A172 (cell line): ENCODE data around the gene RSPRY1. TPM values are rescaled to one million over a fixed set of nuclear protein-coding genes. Genes with fewer than 3 reads are reported as not detected.

Experiments used
- total RNA-seq: library from RNA; depleted of rRNA; stranded (reverse); fragments of >200 nt; shearing (Covaris generic); gene quantifications from 2 replicates; pipeline ENCODE4 v1.2.3, GENCODE V29; 2014; rRNA removed

RSPRY1 gene
- total RNA-seq, 1 experiment from 2014 or later = 25.8 TPM

Other genes starting within 250 kb of the RSPRY1 start
- gene CETP, start 224.4 kb upstream of the RSPRY1 start, total RNA-seq = not detected in 2 replicates
- gene NLRC5, start 196.8 kb upstream of the RSPRY1 start, total RNA-seq = 15.0 and 20.2 TPM in 2 replicates
- 40.5 and 43.0 TPM in 2 replicates for gene CPNE2, start 93.7 kb upstream of the RSPRY1 start, total RNA-seq
- 170 and 232 TPM in 2 replicates for gene PSME3IP1, start 290 bp upstream of the RSPRY1 start, total RNA-seq
- gene ARL2BP, start 58.9 kb downstream of the RSPRY1 start, total RNA-seq = 165 and 172 TPM in 2 replicates
- 0.55 TPM in 1 of 2 replicates, not detected in the other for gene PLLP, start 98.3 kb downstream of the RSPRY1 start, total RNA-seq
- not detected in 2 replicates for gene CCL22, start 172.5 kb downstream of the RSPRY1 start, total RNA-seq
- 0.79 and 0.88 TPM in 2 replicates for gene CX3CL1, start 186.2 kb downstream of the RSPRY1 start, total RNA-seq
- 3.4 and 14.2 TPM in 2 replicates for gene CCL17, start 218.4 kb downstream of the RSPRY1 start, total RNA-seq